HCT116 (cell line): Measurements from ENCODE around the gene CDK18. TPM values are rescaled to one million over a fixed set of nuclear protein-coding genes. Genes with fewer than 3 reads are reported as not detected.

Experiments
- ATAC-seq: fragments of 200-7000 bp; cut with Tn5 transposase; 2 replicates; pipeline ENCODE4 v1.9.1; 2020; ENCODE audit warnings: mild to moderate bottlenecking, moderate library complexity
- BruUV-seq: library from RNA; stranded (reverse); fragments of 400-500 nt; replicated peaks from 2 replicates; lab custom pipeline; 2021; lab: Mats Ljungman, UMichigan
- CTCF ChIA-PET: fragments of 300-600 bp; sonication (Branson Sonifier 250); formaldehyde crosslinking; loops from one replicate; lab custom pipeline; 2021; ENCODE audit warnings: antibody characterized with exemption; lab: Charles Lee
- POLR2A ChIA-PET: fragments of 300-600, 350-600 bp; sonication (Branson Sonifier 250); formaldehyde crosslinking; loops from one replicate; lab custom pipeline; 2021; ENCODE audit warnings: antibody characterized with exemption; lab: Charles Lee
- RAD21 ChIA-PET, 2 experiments: fragments of 300-600 bp; sonication (Branson Sonifier 250); formaldehyde crosslinking; loops; one replicate each; lab custom pipeline; 2023; ENCODE audit warnings: low total read pairs in 2 of 2; ENCODE audit not compliant: uncharacterized antibody in 2 of 2, unreplicated experiment in 2 of 2, low non-redundant PET in 1 of 2; lab: Charles Lee
- DNase-seq: peaks from one replicate; pipeline ENCODE4 v3.0.0-alpha.2; 2010; ENCODE audit warnings: low read depth, low spot score
- H2AFZ ChIP-seq: fragments of 200-600 bp; shearing (Covaris generic), sonication (generic); 2 replicates; pipeline ENCODE4 v1.6.1; 2017; ENCODE audit warnings: low read depth, mixed run types, mixed read lengths, antibody characterized with exemption, low read length; ENCODE audit not compliant: poor library complexity, severe bottlenecking
- H3K27ac ChIP-seq: 2 replicates; pipeline ENCODE4 v1.5.1; 2012; ENCODE audit warnings: low read depth, low read length
- H3K27me3 ChIP-seq: fragments of 200-600 bp; sonication (generic); 2 replicates; pipeline ENCODE4 v1.6.1; 2016; ENCODE audit warnings: mixed run types, low read length, mixed read lengths; ENCODE audit not compliant: insufficient read depth
- H3K36me3 ChIP-seq, 2 experiments: fragments of 200-500 bp in 1 of 2; fragments of 200-600 bp in 1 of 2; sonication (Bioruptor generic) in 1 of 2; sonication (generic) in 1 of 2; 2 replicates each; pipeline versions ENCODE4 v1.5.1 to v1.6.1; 2014 to 2016; ENCODE audit warnings: low read length in 2 of 2, inconsistent platforms in 1 of 2, mixed read lengths in 1 of 2, mixed run types in 1 of 2; ENCODE audit not compliant: insufficient read depth in 2 of 2, control insufficient read depth in 1 of 2
- H3K4me1 ChIP-seq, 2 experiments: fragments of 200-600 bp in 1 of 2; sonication (generic) in 1 of 2; 2 replicates each; pipeline versions ENCODE4 v1.5.1 to v1.6.1; 2012 to 2017; ENCODE audit warnings: low read length in 2 of 2, inconsistent platforms in 1 of 2, mild to moderate bottlenecking in 1 of 2, mixed read lengths in 1 of 2, mixed run types in 1 of 2, moderate library complexity in 1 of 2; ENCODE audit not compliant: insufficient read depth in 2 of 2, control insufficient read depth in 1 of 2
- H3K4me2 ChIP-seq: fragments of 200-600 bp; sonication (generic); 2 replicates; pipeline ENCODE4 v1.6.1; 2017; ENCODE audit warnings: mixed run types, low read length, mixed read lengths
- H3K4me3 ChIP-seq, 2 experiments: fragments of 200-600 bp in 1 of 2; sonication (generic) in 1 of 2; replicated peaks in 1 of 2; 2 replicates each; pipeline ENCODE4 v1.5.1; 2011 to 2016; ENCODE audit warnings: low read length in 2 of 2, control low read depth in 1 of 2, low read depth in 1 of 2, mild to moderate bottlenecking in 1 of 2, mixed read lengths in 1 of 2, mixed run types in 1 of 2
- H3K79me2 ChIP-seq: fragments of 200-600 bp; sonication (generic); 2 replicates; pipeline ENCODE4 v1.6.1; 2017; ENCODE audit warnings: mild to moderate bottlenecking, mixed run types, low read length, moderate library complexity, mixed read lengths; ENCODE audit not compliant: insufficient read depth
- H3K9ac ChIP-seq: fragments of 200-600 bp; sonication (generic); 2 replicates; pipeline ENCODE4 v1.6.1; 2016; ENCODE audit warnings: low read length, mixed read lengths
- H3K9me2 ChIP-seq: fragments of 200-600 bp; sonication (generic), shearing (Covaris generic); 2 replicates; pipeline ENCODE4 v1.6.1; 2017; ENCODE audit warnings: mixed run types, mild to moderate bottlenecking, moderate library complexity; ENCODE audit not compliant: insufficient read depth
- H3K9me3 ChIP-seq, 2 experiments: fragments of 200-500 bp in 1 of 2; fragments of 200-600 bp in 1 of 2; sonication (Bioruptor generic) in 1 of 2; sonication (generic) in 1 of 2; 2 replicates each; pipeline ENCODE4 v1.6.1; 2014 to 2017; ENCODE audit warnings: low read length in 2 of 2, mixed read lengths in 2 of 2, inconsistent platforms in 1 of 2, low read depth in 1 of 2, mild to moderate bottlenecking in 1 of 2, mixed run types in 1 of 2, moderate library complexity in 1 of 2; ENCODE audit not compliant: control insufficient read depth in 1 of 2, insufficient read depth in 1 of 2
- H4K20me1 ChIP-seq: fragments of 200-600 bp; sonication (generic), shearing (Covaris generic); 2 replicates; pipeline ENCODE4 v1.6.1; 2017; ENCODE audit warnings: mixed run types, mild to moderate bottlenecking, moderate library complexity; ENCODE audit not compliant: insufficient read depth
- JUND ChIP-seq: IDR thresholded peaks from 2 replicates; pipeline ENCODE4 v1.6.1; 2012
- POLR2A ChIP-seq: IDR thresholded peaks from 2 replicates; pipeline ENCODE4 v1.7.0; 2011; ENCODE audit warnings: borderline replicate concordance; ENCODE audit not compliant: insufficient read depth, insufficient read length; ENCODE audit errors: extremely low read depth
- SRF ChIP-seq: IDR thresholded peaks from 2 replicates; pipeline ENCODE4 v1.6.1; 2012; ENCODE audit warnings: low read depth
- intact Hi-C: fragments of 100-400 bp; cut with micrococcal nuclease; formaldehyde crosslinking; loops from 2 replicates; pipeline ENCODE4 v1.10.0; 2022
- total RNA-seq: library from RNA; stranded (reverse); gene quantifications from one replicate; pipeline ENCODE4 v1.2.1, GENCODE V29; 2021; ENCODE audit not compliant: unreplicated experiment

The CDK18 gene
- total RNA-seq, 1 experiment from 2014 or later: 32.0 TPM

- peaks cover 10 to 15% of the 10 kb centered on the region in 2 experiments for H3K4me1 ChIP-seq
- H3K4me3 ChIP-seq: no peak overlapping the region
- H4K20me1 ChIP-seq: no peaks in the 10 kb centered on the region
- peaks cover 0 to 8% of the 10 kb centered on the region in 2 experiments; a peak in 1 of 4 replicates for H3K9me3 ChIP-seq
- H3K79me2 ChIP-seq: no peaks in the 10 kb centered on the region
- intact Hi-C loops: no loop called here
- no peaks in the 10 kb centered on the region for H3K27me3 ChIP-seq
- ATAC-seq (no peak), DNase-seq (no peak)
- no peaks in the 10 kb centered on the region for H3K9me2 ChIP-seq
- TF ChIP-seq POLR2A (no peak), SRF (no peak)
- no TSS peak for BruUV-seq
- RAD21 ChIA-PET: interaction anchor here in 1 of 2 experiments (1.2 kb wide), 1 partner anchor 9 kb away, joined by 3 read pairs; no protein-coding TSS in a partner anchor
- H3K4me2 ChIP-seq: no peak overlapping the region
- CTCF ChIA-PET: no interaction called here
- H3K36me3 ChIP-seq: no peaks in the 10 kb centered on the region
- POLR2A ChIA-PET: no interaction called here
- no peak overlapping the region for H2AFZ ChIP-seq
- no peak overlapping the region for H3K27ac ChIP-seq
- H3K9ac ChIP-seq: no peak overlapping the region
These were observed 28.6 kb upstream of the CDK18 start for GRCh38 chr1:205475855-205476254.

DNA sequence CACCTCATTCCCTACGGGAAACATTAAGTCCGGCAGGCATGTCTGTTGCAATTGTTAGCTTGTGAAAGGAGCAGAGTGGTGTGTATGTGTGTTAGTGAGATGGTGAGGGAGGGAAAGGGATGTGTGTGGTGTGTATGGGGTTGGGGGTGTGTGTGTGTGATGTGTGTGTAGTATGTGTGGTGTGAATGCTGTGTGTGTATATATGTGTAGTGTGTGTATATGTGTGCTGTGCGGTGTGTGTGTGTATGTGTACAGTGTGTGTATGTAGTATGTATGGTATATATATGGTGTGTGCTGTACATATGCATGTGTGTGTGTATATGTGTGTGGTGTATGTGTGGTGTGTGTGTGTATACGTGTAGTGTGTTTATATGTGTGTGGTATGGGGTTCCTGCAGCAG, 27.8 kb upstream of the CDK18 start:
- H3K9me3 ChIP-seq: peaks cover 0 to 8% of the 10 kb centered on the region in 2 experiments; a peak in 1 of 4 replicates
- no peak overlapping the region for H3K27ac ChIP-seq
- H3K9me2 ChIP-seq: no peaks in the 10 kb centered on the region
- BruUV-seq: no TSS peak
- ATAC-seq (no peak), DNase-seq (no peak)
- no peaks in the 10 kb centered on the region for H3K27me3 ChIP-seq
- H2AFZ ChIP-seq: no peak overlapping the region
- ChIA-PET RAD21 (no interaction called here), POLR2A (no interaction called here), CTCF (no interaction called here)
- H3K4me3 ChIP-seq: no peak overlapping the region
- H3K79me2 ChIP-seq: no peaks in the 10 kb centered on the region
- no peaks in the 10 kb centered on the region for H3K36me3 ChIP-seq
- H3K4me1 ChIP-seq: peaks cover 10 to 15% of the 10 kb centered on the region in 2 experiments
- H3K4me2 ChIP-seq: no peak overlapping the region
- intact Hi-C loops: no loop called here
- H3K9ac ChIP-seq: no peak overlapping the region
- no peaks in the 10 kb centered on the region for H4K20me1 ChIP-seq
- TF ChIP-seq JUND: no peak
